GM18519 (cell line): Measurements from ENCODE around the gene TMCC1.
A peak's percentile ranks its signal among the peaks of the same experiment; 100 is the strongest.

Experiments
- ATAC-seq: cut with Tn5 transposase; IDR thresholded peaks from one replicate; pipeline ENCODE4 v1.9.1; 2021; ENCODE audit warnings: mild to moderate bottlenecking, moderate library complexity; ENCODE audit not compliant: unreplicated experiment, low FRiP score

The TMCC1 gene

DNA sequence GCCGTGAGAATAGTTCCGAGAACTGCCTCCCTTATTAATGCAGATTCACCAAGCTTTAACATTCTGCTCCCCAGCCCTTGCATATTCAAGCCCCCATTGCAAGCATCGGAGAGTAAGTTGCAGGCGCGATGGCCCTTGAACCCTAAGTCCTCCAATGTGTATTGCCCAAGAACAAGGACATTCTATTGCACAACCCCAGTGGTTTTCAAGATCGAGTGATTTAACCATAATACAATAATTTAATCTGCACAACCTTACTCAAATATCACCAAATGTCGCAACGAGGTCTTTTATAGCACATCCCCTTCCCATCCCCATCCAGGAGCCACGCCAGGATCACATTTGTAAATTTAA, 265.4 kb downstream of the TMCC1 start:
- no peak for ATAC-seq

DNA sequence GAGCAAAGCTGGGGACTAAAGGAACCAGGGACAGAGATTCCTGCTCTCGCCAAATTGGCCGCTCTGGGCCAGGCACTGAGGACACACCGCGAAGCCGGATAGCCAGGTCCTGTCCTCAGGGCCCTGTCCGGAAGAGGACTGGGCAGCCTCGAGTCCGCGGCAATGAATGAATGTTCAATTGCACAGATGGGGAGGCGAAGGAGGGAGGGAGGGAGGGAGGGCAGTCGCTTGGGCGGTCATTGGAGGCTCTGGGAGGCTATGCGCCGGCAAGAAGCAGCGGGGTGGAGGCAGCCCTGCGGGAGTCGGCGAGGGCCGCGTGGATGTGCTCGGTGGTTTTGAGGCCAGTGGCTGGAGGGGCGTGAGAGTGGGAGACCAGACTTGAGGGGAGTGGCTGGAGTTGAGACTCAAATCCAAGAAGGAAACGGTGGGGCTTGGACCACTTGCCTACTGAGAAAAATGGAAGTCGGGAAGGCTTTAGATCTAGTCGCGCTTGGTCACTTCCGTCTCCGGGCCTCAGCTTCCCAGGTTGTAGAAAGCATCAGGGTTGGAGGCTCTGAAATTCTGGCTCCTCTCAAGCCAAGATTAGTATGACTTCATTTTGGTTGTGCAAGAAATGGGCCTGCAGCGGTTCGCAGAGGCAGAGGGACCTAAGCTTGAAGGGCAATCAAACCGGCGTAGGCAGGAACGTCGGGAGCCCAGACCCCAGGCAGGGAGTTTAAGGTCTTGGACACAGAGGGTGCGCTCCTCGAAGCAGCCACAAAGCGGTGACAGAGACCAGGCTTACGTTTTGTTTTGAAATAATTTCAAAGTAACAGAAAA, 266.0 kb downstream of the TMCC1 start:
- peak; percentile 35 for ATAC-seq

DNA sequence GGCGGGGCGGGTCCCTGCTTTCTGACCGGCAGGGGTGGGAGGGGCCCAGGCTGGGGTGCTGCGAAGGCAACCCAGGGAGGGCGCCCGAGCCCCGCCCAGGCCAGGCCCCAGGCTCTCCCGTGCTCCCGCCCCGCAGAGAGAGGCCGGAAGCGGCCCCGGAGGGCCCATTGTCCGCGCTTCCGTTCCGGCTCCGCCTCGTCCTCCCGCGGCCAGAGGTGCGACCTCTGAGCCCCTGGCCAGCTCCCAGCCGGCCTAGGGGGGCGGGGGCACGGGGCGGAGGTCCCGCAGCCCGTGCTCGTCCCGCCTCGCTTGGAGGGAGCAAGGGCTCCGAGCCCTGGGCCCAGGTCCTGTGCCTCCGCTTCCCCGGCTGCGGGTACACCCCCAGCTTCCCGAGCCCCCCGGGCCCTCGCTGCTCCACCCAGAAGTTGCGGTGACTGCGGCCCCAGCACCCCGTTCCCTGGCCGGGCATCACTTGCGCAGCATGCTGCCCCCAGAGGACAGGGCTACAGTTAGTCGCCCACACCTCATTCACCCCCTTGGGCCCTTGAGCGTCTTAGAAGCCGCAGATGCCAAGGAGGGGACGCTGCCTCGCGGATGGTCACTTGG, 266.7 kb downstream of the TMCC1 start:
- peak; percentile 90 for ATAC-seq

DNA sequence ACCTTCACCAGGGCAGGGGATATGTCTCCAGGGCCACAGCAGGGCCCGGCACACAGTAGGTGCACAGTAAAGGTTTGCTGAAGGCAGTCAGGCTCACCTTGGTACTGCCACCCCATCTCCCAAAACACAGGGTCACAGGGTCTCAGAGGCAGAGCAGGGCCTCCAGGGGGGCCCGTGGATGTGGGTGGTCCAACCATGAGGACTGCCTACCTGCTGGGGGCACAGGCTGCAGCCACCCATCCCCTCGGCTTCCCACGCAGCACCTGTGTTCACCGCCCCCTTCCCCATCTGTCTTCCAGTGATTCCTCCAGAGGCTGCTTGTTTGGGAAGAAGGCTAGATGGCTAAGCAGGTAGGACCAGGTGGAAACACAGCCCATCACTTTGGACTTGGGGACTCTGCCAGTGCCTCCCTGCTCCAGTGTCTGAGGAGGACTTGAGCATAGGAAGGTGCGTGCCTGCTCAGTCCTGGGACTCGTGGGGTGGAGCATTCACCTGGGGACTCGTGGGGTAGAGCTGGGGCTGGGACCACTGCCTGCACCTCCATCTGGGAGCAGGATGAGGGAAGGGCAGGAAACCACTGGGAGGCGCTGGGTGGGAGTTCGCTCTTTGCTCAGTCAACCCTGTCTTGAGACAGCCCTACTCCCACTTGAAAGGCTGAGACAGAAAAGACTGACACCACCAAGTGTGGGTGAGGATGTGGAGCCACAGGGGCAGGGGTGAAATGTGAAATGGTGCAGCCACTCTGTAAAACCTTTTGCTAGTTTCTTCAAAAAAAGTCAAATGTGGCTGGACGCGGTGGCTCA, 268.2 kb downstream of the TMCC1 start:
- ATAC-seq: no peak

DNA sequence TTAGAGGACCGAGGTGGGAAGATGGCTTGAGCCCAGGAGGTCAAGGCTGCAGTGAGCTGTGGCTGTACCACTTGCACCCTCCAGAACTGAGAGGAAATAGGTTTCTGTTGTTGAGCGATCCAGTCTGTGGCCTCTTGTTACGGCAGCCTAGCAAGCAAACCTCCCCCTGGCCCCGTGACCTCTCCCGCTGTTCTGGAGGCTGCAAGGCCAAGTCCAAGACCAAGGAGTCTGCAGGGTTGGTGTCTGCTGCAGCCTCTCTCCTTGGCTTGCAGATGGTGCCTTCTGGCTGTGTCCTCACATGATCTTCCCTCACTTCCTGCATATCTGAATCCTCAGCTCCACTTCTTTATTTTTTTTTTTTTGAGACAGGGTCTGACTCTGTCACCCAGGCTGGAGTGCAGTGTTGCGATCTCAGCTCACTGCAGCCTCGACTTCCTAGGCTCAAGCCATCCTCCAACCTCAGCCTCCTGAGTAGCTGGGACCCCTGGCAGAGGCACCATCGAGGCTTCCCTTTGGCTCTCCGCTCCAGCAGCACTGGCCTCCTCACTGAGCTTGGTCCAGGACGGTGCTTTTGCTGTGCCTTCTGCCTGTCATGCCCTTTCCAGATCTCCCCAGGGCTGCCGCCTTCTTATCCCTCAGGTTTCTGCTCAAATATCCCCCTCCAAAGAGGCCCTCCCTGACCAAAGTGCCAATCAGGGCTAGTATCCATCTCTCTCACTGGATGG, 269.0 kb downstream of the TMCC1 start:
- no peak for ATAC-seq

DNA sequence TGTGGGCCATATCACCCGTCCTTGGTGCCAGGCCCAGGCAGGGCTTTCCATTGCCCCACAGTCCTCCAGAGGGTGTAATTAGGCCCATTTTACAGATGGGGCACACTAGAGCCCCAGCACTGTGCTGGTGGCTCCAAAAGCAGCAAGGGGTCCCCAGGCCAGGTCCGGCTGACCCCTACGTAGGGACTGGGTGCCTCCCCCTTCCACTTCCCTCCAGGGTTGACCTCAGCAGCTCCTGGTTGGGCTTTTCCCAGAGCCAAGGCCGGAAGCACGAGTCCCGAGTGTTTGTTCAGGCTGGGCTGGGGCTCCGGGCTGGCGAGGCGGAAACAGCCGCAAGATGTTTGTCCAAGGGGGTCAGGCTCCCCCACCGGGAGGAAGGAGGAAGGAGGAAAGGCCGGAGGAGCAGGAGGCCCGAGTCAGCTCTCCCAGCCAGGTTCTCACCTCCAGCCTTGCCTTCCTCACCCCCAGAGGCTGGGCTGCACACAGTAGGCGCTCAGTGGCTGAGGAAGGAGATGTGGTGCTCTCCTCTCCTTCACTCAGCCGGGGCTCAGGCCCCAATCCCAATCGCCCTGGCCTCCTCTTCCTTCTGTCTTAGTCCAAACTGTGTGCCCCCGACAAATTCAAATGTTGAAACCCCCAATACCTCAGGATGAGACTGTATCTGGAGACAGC, 269.9 kb downstream of the TMCC1 start:
- no peak for ATAC-seq

DNA sequence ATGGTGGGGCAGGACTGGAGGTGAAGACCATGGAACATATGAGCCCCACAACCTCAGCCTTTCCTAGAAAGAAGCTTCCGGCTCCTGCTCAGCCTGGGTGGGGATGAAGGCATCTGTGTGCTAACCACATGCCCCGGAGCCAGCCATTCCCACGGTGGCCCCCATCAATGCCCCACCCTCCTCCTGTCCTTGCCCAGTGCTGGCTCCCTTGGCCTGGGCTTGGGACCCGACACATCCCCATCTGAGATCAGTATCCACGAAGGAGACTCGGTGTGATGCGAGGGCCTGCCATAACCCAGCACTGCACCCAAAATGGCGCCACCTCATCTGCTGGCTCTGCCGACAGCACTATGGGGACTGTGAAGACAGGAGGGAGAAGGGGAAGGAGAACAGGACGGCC, 270.6 kb downstream of the TMCC1 start:
- no peak for ATAC-seq

DNA sequence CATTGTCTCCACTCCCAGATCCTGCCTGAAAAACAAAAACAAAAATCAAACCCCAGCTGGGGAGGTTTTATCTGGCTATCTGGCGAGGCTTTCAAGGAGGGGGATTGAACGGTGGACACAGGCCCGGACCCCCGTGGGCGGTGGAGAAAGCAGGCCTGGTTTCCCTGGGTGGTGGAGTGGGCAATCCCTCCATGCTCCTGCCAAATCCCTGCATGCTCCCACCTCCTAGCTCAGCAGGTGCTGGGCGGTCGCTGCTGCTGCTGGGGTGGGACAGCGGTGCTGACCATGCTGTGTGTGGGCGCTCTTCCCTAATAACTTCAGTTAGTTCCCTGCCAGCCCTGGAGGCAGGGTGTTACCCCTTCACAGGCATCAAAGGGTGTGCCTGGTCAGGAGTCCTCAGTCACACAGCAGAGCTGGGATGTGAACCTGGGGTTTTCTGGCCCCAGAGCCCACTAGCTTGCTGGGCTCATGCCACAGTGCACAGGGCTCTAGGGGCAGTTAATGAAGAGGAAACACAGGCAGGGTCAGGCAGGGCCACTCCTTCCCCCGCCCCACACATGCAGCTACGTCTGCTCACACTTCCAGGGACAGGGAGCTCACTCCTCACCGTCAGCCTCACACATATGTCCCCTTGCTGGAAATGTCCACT, 271.2 kb downstream of the TMCC1 start:
- ATAC-seq: no peak

DNA sequence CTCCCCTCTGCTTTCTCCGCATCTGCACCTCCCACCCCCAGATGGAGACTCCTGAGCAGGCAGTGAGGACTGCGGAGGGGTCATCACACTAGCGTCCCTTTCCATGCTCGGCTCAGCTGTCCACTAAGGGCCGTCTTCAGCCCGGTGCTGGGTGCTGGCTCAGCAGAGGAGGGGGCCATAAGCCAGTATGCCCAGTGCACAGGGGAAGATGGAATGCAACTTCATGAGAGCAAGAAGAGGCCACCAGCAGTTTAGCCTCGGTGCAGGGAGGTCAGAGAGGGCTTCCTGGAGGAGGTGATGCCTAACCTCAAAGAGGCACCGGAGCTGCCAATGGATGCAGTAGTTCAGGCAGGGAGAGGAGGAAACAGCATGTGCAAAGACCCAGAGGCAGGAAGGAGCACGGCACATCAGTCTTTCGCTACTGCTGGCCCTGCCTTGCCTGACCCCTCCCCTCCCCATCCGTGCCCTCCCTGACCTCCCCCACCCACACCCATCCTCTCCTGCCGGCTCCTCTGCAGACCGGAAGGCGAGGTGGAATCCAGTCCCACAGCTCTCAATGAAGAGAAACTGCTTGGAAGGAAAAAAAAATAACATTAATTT, 271.8 kb downstream of the TMCC1 start:
- ATAC-seq: no peak

DNA sequence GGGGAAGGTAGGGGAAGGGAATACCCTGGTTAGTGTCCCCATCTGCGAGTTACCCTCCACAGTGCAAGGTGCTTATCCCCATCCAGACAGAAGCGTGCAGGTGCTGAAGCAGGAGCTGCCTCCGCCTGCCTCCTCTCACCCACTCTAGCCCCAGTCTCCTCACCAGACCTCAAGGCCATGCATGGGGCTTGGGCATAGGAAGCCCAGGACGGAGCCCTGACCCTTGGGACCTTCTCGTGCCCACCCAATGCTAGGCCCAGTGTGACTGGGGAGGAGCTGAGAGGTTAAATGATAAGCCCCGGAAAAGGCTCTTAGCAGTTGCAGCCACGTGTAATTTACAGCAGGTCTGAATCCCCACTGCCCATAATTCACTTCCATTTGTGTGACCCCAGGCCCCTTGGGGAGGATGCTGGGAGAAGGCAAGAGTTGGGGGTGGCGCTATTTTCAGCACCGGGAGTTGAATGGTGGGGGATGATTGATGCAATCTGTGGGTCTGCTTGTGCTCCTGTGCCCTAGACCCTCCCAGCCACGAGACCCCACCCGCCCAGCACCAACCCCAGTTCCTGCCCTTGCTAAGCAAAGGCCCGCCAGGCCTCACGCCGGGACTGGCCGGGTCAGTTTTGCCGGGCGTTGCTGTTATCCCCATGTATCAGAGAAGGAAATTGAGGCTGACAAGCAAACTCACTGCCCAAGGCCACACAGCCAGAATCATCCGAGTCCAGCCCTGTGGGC, 272.5 kb downstream of the TMCC1 start:
- no peak for ATAC-seq

DNA sequence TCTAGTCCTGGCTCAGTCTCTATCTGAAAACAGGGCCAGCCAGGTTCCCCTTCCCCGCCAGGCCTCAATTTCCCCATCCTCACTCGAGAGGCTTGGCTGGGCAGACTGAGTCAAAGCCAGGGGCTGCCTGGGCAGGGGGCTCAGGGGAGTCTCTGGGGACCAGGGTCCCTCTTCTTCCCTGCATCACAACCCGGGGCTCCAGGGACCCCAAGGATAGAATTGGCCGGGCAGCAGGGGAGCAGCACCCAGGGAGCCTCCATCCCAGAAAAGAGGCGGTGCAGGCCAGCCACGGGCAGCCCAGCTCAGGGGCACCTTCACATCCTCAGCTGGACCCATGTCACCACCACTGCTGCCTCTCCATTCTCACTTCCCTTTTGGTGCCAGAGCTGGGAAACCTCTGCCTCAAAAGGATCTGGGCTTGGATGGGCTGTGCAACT, 273.8 kb downstream of the TMCC1 start:
- ATAC-seq: no peak

DNA sequence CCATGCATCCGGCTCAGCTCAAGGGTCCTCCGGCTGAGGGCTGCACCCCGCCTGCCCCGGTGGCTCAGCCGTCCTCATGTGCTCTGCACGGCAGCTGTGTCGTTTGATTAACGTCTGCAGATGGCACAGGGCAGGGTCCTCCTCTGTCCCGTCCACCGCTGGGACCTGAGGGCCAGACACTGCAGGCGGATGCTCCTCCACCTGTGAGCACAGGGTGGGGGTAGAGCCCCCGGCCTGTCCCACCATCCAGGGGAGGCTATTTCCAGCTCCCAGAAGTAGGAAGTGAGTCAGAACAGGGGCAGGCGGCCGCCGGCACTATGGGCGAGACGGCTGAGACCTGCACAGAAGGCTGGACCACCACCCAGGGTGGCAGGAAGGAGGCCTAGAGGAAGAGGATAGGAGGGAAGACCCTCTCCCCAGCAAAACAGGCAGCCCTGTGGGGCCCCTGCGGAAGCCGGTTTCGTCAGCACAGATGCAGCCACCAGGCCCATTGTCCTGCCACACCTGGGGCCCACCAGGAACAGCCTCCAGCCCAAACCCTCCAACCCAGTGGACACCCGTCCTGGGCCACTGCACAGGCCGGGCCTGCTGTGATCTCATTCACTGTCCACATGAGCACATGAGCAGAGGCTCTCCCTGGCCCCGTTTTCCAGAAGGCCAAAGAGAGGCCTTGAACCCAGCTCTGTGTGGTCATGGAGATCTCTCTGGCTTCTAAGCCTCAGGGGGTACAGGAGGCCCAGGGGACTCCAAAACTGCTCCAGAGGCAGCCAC, 274.4 kb downstream of the TMCC1 start:
- ATAC-seq: no peak

DNA sequence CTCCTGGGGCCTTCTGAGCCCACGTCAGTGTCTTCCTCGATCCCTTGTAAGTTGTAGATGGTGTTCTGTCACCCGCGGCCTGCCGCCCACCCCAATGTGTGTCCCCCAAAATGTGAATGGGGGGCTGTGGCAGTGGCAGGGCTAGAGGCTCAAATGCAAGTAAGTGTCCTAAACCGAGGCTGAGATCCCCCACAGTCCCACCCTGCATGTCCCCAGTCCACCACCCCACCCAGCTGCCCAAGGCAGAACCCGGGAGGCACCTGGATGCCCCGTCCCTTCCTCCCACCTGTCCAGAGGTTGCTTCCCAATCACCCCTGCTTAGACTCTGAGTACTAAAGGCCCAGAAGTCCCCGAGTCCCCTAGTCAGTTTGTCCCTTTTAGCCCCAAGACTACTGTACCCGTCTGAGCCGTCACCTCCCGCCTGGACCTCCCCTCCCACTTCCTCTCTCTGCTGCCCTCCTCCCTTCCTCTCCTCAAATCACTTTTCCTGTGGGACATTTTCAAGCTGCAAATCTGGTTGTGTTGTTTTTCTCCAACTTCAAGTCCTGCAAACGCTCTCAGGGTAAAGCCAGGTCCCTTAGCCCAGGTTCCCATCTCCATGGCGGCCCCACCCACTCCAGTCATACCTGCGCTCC, 275.2 kb downstream of the TMCC1 start:
- no peak for ATAC-seq

DNA sequence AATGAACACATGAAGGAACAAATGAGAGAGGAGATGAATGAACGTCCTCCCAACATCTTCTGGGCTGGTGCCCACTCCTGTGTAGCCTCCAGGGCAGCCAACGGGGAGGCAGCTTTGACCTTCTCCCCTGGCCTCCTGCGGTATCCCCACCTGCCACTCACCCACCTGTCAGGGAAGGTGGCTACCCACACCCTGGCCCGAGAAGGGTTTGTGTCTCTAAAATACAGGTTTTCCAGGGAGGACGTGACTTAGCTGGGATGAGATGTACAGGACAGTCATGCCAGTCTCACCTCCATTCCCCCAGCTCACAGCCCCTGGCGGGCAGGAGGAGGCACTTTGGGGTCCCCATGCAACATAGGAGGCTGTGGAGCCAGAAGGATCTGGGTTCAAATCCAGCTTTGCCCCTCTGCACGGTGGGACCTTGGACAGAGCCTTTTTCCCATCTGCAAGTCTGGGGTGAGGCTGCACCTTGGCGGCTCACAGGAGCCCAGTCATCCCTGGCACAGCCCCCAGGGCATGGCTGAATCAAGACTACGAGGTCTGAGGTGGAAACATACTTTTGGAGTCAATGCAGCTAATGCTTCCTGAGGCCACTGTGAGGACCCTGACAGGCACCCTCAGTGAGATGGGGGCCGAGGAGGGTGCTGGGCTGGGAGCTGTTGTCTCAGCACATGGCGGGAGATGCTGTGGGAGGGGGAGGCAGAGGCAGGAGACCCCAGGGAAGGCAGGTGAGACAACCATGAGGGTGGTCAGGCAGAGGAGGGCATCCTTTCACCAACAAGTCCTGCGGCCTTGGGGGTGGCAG, 275.9 kb downstream of the TMCC1 start:
- no peak for ATAC-seq

DNA sequence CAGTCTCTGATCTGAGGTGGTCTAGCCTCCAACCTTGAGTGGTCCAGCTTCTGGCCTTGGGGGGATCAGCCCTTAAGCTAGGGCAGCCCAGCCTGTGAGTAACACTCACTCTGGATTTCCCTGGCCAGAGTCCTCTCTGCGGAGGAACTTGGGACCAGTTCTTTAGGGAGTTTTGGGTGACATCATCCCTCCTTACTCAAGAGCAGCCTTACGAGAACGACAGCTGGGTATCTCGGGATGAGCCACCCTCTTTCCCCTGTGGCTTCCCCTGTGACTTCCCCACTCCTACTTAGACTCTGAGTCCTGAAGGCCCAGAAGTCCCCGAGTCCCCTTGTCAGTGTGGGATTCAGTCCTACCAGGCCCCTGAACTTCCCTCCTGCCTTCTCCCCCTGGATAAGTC, 276.8 kb downstream of the TMCC1 start:
- ATAC-seq: no peak

DNA sequence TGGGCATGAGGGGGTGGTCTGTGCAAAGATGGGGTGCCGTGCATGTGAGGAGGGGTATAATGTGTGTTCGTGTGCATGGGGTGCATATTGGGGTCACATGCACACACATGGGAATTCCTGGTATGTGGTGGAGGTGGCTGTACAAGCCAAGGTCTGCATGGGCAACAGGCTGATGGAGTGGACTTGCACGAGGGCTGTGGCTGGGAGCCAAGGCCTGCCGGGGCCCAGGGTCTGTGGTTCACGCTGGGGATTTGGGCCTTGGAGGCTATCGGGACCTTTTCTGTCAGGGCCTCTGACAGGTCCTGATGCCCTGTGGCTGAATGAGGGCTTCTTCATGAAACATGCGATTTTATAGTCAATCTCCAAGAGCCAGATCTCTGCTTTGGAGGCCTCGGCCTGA, 277.2 kb downstream of the TMCC1 start:
- ATAC-seq: no peak
